Measurements from ENCODE around the gene ETV3.

GRCh38 chr1:157141212-157141855 lies 3.1 kb upstream of the ETV3 start:
- no peak for TF ChIP-seq EZH2 (IDR thresholded peaks at IDR 0.05; ENCODE audit: insufficient read depth, poor library complexity, severe bottlenecking)
- no peak for TF ChIP-seq EZH2phosphoT487 (IDR thresholded peaks at IDR 0.05; ENCODE audit: insufficient read depth, low read depth)

All from GM23248 (cell line).